Measurements from ENCODE around the gene ANKS1A. TPM values are rescaled to one million over a fixed set of nuclear protein-coding genes. Genes with fewer than 3 reads are reported as not detected.

ANKS1A gene
- polyA plus RNA-seq, 4 donors = 6.5 to 29.9 (median 10.8) TPM

DNA sequence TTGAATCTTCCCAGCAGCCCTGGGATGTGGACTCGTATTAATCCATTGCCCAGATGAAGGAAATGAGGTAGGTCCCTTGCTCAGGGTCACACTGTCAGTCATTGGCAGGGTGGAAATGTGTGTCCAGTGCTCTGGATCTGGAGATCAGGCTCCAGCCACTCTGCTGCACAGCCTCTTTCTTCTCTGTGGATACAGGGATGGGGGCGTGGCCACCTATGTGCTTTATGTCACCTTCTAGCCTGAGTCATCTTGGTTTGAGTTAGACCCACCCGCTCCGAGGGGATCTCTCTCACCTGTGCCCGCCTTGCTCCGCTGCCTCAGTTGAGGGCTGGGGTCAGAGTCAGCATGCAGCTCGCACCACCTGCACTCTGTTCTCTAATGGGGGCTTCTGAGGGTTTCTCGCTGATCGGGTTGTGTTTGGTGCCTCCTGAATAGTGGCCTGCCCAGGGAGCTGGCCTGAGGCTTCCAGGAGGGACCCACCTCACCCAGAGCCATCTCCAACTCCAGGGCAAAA is 172.1 kb downstream of the ANKS1A start:
- Histone ChIP-seq H3K9me3 (ENCODE audit: control insufficient read depth in 2 of 2, insufficient read depth in 1 of 2, low read depth in 1 of 2, low read length in 1 of 2) (no peaks in the 10 kb centered on the region), H3K27ac (ENCODE audit: low read depth in 1 of 3, low read length in 2 of 3) (no peak overlapping the region), H3K27me3 (ENCODE audit: control insufficient read depth in 3 of 3, insufficient read depth in 3 of 3, low read length in 3 of 3) (no peaks in the 10 kb centered on the region), H3K36me3 (ENCODE audit: control insufficient read depth in 3 of 3, insufficient read depth in 2 of 3, low read depth in 1 of 3, low read length in 3 of 3) (peaks cover 14 to 94% (median 21%) of the 10 kb centered on the region in 3 donors), H3K4me3 (ENCODE audit: low read depth in 1 of 3, low read length in 3 of 3) (no peak overlapping the region), H3K4me1 (ENCODE audit: control insufficient read depth in 3 of 3, insufficient read depth in 2 of 3, low read depth in 1 of 3, low read length in 2 of 3) (no peaks in the 10 kb centered on the region)
- WGBS, 3 donors = 94 to 96% (median 96%) methylated on average over 9 of the region's 9 CpGs
- DNase-seq (peak in 1 of 2 donors; percentile 18), FAIRE-seq (no peak)

DNA sequence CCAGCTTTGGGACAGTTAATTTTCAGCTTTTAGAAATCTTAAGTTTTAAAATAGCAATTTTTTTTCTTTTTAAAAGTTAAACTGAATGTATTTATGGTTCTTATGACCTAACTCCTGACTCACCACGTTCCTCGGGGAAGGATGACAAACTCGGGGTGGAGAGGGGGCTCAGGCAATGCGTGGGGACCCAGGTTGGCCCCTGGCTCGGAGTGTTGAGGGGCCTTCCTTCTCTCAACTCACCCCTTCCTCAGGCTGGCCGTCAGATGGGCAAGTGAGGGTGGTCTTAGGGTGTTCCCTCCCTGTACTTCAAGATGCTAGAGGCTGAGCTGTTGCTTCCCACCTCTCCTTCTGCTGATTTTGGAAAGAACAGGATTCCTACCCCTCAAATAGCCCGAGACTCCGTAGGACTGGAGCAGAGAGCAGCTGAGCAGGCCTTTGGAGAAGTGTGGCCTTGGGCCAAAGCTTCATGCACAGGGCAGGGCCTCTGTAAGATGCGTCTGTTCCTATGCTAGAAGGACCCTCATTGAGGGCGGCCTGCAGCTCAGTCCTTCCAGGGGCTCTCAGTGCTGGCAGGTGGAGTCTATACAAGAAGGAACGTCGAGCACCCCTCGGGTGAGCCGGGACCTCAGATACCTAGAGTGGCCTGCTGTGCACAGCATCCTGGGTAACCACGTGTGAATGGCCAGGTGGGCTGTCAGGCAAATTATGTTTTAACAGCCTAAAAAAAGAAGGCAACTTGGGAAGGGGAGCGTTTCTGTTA is 172.8 kb downstream of the ANKS1A start:
- H3K9me3 ChIP-seq (ENCODE audit: control insufficient read depth in 2 of 2, insufficient read depth in 1 of 2, low read depth in 1 of 2, low read length in 1 of 2) = no peaks in the 10 kb centered on the region
- H3K27me3 ChIP-seq (ENCODE audit: control insufficient read depth in 3 of 3, insufficient read depth in 3 of 3, low read length in 3 of 3) = no peaks in the 10 kb centered on the region
- no peak for DNase-seq
- peaks cover 14 to 94% (median 21%) of the 10 kb centered on the region in 3 donors for H3K36me3 ChIP-seq (ENCODE audit: control insufficient read depth in 3 of 3, insufficient read depth in 2 of 3, low read depth in 1 of 3, low read length in 3 of 3)
- FAIRE-seq = no peak
- no peak overlapping the region for H3K4me3 ChIP-seq (ENCODE audit: low read depth in 1 of 3, low read length in 3 of 3)
- H3K27ac ChIP-seq (ENCODE audit: low read depth in 1 of 3, low read length in 2 of 3) = no peak overlapping the region
- no peaks in the 10 kb centered on the region for H3K4me1 ChIP-seq (ENCODE audit: control insufficient read depth in 3 of 3, insufficient read depth in 2 of 3, low read depth in 1 of 3, low read length in 2 of 3)
- 91 to 96% (median 92%) methylated on average over 16 of the region's 16 CpGs for WGBS, 3 donors

DNA sequence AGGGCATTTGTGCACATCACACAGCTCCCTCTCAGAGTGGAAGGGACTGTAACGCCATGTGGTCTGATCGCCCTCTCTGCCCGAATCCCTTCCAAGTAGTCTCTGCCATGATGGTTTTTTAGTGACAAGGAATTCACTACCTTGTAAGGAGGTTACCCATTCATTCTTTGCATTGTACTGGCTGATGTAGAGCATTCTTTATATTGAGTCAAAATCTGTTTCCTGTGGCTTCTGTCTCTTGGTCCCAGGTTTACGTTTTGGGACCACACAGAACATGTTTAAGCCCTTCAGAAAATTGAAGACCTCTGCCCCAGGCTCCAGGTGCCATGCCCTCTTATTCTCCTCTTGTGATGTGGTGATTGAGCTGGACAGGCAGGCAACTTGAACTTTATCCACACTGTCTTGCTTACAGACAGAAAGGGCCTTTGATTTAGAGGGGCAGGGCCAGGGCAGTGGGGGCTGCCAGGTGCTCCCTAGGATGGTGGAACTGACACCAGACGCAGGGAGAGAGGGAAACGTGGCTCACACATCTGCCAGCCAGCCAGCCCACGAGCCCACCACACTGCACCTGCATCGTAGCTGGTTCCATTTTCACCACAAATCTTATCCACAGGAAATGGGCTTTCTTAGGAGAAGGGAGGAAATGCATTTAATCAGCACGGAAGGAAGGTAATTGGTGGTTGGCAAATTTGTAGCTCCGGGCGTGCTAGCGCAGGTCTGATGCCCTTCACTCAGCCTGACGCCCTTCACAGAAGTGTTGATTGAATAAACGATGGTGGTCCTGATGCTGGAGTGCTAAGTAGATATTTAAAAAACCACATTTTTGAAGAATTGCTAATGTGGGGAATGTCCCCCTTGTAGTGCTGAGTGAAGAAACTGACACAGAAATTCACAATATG is 173.9 kb downstream of the ANKS1A start:
- no peaks in the 10 kb centered on the region for H3K4me1 ChIP-seq (ENCODE audit: control insufficient read depth in 3 of 3, insufficient read depth in 2 of 3, low read depth in 1 of 3, low read length in 2 of 3)
- no peaks in the 10 kb centered on the region for H3K27me3 ChIP-seq (ENCODE audit: control insufficient read depth in 3 of 3, insufficient read depth in 3 of 3, low read length in 3 of 3)
- H3K36me3 ChIP-seq (ENCODE audit: control insufficient read depth in 3 of 3, insufficient read depth in 2 of 3, low read depth in 1 of 3, low read length in 3 of 3) = peaks cover 14 to 92% (median 17%) of the 10 kb centered on the region in 3 donors
- FAIRE-seq = no peak
- no peak overlapping the region for H3K4me3 ChIP-seq (ENCODE audit: low read depth in 1 of 3, low read length in 3 of 3)
- WGBS, 3 donors = 75 to 89% (median 83%) methylated on average over 14 of the region's 14 CpGs
- H3K27ac ChIP-seq (ENCODE audit: low read depth in 1 of 3, low read length in 2 of 3) = no peak overlapping the region
- DNase-seq = no peak
- H3K9me3 ChIP-seq (ENCODE audit: control insufficient read depth in 2 of 2, insufficient read depth in 1 of 2, low read depth in 1 of 2, low read length in 1 of 2) = no peaks in the 10 kb centered on the region

DNA sequence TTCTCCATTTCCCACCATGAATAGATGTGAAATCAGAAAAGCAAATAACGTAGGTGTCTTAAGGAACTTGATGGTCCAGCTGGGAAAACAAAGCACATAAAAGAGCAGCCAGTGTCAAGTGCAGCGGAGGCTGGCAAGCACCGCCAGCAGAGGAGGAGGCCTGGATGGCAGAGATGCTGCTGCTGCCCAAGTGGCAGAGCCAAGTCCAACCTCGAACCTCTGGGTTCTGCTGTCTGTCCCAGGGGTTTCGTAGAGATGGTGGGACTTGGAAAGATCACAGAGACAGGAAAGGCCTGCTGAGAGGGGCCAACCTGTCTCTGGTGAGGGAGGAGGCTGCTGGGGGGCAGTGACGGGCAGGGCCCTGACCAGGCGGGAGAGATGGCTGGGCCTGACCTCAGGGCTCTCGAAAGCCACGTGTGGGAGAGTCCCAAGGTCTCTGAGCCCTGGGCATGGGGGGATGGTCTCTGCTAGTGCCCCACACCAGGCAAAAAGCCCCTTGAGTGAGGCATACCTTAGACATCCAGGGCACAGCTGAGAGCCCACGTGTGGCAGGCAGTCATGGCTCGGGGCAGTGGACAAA is 174.7 kb downstream of the ANKS1A start:
- Histone ChIP-seq H3K9me3 (ENCODE audit: control insufficient read depth in 2 of 2, insufficient read depth in 1 of 2, low read depth in 1 of 2, low read length in 1 of 2) (no peaks in the 10 kb centered on the region), H3K36me3 (ENCODE audit: control insufficient read depth in 3 of 3, insufficient read depth in 2 of 3, low read depth in 1 of 3, low read length in 3 of 3) (peaks cover 13 to 93% (median 17%) of the 10 kb centered on the region in 3 donors), H3K4me3 (ENCODE audit: low read depth in 1 of 3, low read length in 3 of 3) (no peak overlapping the region), H3K27me3 (ENCODE audit: control insufficient read depth in 3 of 3, insufficient read depth in 3 of 3, low read length in 3 of 3) (no peaks in the 10 kb centered on the region), H3K27ac (ENCODE audit: low read depth in 1 of 3, low read length in 2 of 3) (no peak overlapping the region), H3K4me1 (ENCODE audit: control insufficient read depth in 3 of 3, insufficient read depth in 2 of 3, low read depth in 1 of 3, low read length in 2 of 3) (no peaks in the 10 kb centered on the region)
- no peak for DNase-seq
- WGBS, 3 donors = 83 to 91% (median 85%) methylated on average over 11 of the region's 11 CpGs
- FAIRE-seq = no peak

DNA sequence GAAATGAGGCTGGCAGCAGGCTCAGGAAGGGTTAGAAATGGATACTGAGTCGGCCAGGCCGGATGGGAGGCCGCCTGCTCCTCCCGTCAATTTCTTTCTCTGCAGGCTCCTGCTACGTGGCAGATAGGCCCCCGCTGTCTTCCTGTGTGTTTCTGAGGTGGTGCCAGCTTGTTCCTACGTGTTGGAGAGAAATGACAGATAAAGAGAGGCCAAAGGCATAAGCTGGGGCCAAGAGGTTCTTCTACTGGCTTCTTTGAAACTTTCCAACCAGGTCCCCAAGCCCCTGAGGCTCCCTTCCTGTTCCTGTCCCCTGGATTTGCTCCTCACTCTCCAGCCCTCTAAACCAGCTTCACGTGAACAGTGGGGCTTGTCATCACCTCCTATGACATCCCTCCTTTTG is 175.2 kb downstream of the ANKS1A start:
- Histone ChIP-seq H3K27ac (ENCODE audit: low read depth in 1 of 3, low read length in 2 of 3) (no peak overlapping the region), H3K9me3 (ENCODE audit: control insufficient read depth in 2 of 2, insufficient read depth in 1 of 2, low read depth in 1 of 2, low read length in 1 of 2) (no peaks in the 10 kb centered on the region), H3K36me3 (ENCODE audit: control insufficient read depth in 3 of 3, insufficient read depth in 2 of 3, low read depth in 1 of 3, low read length in 3 of 3) (peaks cover 10 to 93% (median 17%) of the 10 kb centered on the region in 3 donors), H3K27me3 (ENCODE audit: control insufficient read depth in 3 of 3, insufficient read depth in 3 of 3, low read length in 3 of 3) (no peaks in the 10 kb centered on the region), H3K4me1 (ENCODE audit: control insufficient read depth in 3 of 3, insufficient read depth in 2 of 3, low read depth in 1 of 3, low read length in 2 of 3) (no peaks in the 10 kb centered on the region), H3K4me3 (ENCODE audit: low read depth in 1 of 3, low read length in 3 of 3) (no peak overlapping the region)
- DNase-seq = no peak
- FAIRE-seq = no peak
- 78 to 89% (median 79%) methylated on average over 8 of the region's 8 CpGs for WGBS, 3 donors

DNA sequence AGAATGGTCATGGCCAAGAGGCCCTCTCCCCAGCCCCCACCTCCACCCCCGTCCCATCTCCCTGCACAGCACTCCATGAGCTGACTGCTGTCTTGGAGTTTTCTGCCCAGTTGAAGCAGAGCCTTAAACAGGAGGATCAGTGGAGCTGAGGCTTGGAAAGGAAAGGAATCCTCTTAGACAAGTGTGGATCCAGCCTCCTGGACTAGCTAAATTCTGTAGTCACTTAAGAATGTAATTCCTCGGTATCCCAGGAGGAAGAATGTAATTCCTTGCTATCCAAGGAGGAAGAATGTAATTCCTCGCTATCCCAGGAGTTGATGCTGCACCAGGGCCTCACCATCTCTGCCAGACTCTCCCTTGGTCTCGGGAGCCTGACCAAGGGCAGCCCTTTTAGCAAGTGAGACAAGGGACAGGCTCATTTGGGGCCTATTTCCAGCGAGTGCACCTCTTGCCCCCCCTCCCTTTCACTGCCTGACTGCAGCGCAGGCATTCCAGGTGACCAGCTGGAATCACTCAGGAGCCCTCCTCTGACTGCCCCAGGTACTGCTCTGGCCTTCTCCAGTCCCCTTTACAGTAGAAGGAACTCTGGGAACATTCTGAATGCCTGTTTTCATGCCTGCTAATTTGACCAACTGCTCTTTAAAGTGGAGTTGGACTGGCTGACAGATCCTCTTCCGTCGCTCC is 175.8 kb downstream of the ANKS1A start:
- WGBS, 3 donors = 81 to 91% (median 90%) methylated on average over 8 of the region's 8 CpGs
- H3K4me3 ChIP-seq (ENCODE audit: low read depth in 1 of 3, low read length in 3 of 3) = no peak overlapping the region
- peaks cover 10 to 87% (median 17%) of the 10 kb centered on the region in 3 donors for H3K36me3 ChIP-seq (ENCODE audit: control insufficient read depth in 3 of 3, insufficient read depth in 2 of 3, low read depth in 1 of 3, low read length in 3 of 3)
- DNase-seq = no peak
- H3K27ac ChIP-seq (ENCODE audit: low read depth in 1 of 3, low read length in 2 of 3) = no peak overlapping the region
- no peaks in the 10 kb centered on the region for H3K9me3 ChIP-seq (ENCODE audit: control insufficient read depth in 2 of 2, insufficient read depth in 1 of 2, low read depth in 1 of 2, low read length in 1 of 2)
- FAIRE-seq = no peak
- no peaks in the 10 kb centered on the region for H3K27me3 ChIP-seq (ENCODE audit: control insufficient read depth in 3 of 3, insufficient read depth in 3 of 3, low read length in 3 of 3)
- no peaks in the 10 kb centered on the region for H3K4me1 ChIP-seq (ENCODE audit: control insufficient read depth in 3 of 3, insufficient read depth in 2 of 3, low read depth in 1 of 3, low read length in 2 of 3)

DNA sequence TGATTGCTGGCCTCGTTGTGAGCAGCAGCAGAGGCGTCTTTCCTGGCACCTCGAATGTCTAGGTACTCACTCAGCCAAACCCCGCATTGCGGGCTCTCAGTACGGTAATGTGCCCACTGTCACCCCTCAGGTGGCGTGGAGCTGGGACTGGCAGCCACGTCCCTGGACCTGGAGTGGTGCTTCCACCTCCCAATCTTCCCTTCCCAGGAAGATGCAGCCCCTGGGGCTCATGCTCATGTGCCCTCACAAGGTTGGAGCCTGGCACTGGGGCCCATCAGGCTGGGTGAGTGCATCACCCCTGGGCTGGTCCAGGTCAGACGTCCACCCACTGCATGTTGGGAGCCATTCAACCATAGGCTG is 176.4 kb downstream of the ANKS1A start:
- FAIRE-seq = no peak
- H3K27me3 ChIP-seq (ENCODE audit: control insufficient read depth in 3 of 3, insufficient read depth in 3 of 3, low read length in 3 of 3) = no peaks in the 10 kb centered on the region
- peaks cover 9 to 83% (median 13%) of the 10 kb centered on the region in 3 donors for H3K36me3 ChIP-seq (ENCODE audit: control insufficient read depth in 3 of 3, insufficient read depth in 2 of 3, low read depth in 1 of 3, low read length in 3 of 3)
- no peak overlapping the region for H3K27ac ChIP-seq (ENCODE audit: low read depth in 1 of 3, low read length in 2 of 3)
- no peaks in the 10 kb centered on the region for H3K9me3 ChIP-seq (ENCODE audit: control insufficient read depth in 2 of 2, insufficient read depth in 1 of 2, low read depth in 1 of 2, low read length in 1 of 2)
- H3K4me3 ChIP-seq (ENCODE audit: low read depth in 1 of 3, low read length in 3 of 3) = no peak overlapping the region
- no peaks in the 10 kb centered on the region for H3K4me1 ChIP-seq (ENCODE audit: control insufficient read depth in 3 of 3, insufficient read depth in 2 of 3, low read depth in 1 of 3, low read length in 2 of 3)
- DNase-seq = no peak
- 93 to 94% (median 94%) methylated on average over 9 of the region's 9 CpGs for WGBS, 3 donors

DNA sequence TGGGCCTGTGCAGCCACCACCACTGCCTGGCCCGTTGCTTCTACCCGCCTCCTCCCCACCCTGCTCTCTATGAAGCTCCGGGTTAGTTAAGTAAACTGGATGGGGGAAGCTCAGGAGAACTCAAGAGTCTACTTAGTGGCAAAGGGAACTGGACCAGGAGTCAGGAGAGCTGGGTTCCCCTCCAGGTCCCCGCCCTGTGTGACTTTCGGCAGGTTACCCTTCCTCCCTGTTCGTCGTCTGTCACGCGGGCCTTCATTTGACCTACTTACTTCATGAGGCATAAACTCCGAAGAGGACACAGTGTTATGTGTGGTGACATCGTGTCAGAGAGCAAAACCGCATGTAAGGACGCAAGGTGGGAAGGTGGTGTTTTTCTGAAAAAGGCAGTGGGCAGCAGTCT is 176.8 kb downstream of the ANKS1A start:
- DNase-seq = no peak
- Histone ChIP-seq H3K9me3 (ENCODE audit: control insufficient read depth in 2 of 2, insufficient read depth in 1 of 2, low read depth in 1 of 2, low read length in 1 of 2) (no peaks in the 10 kb centered on the region), H3K4me1 (ENCODE audit: control insufficient read depth in 3 of 3, insufficient read depth in 2 of 3, low read depth in 1 of 3, low read length in 2 of 3) (no peaks in the 10 kb centered on the region), H3K4me3 (ENCODE audit: low read depth in 1 of 3, low read length in 3 of 3) (no peak overlapping the region), H3K27me3 (ENCODE audit: control insufficient read depth in 3 of 3, insufficient read depth in 3 of 3, low read length in 3 of 3) (no peaks in the 10 kb centered on the region), H3K36me3 (ENCODE audit: control insufficient read depth in 3 of 3, insufficient read depth in 2 of 3, low read depth in 1 of 3, low read length in 3 of 3) (peaks cover 5 to 79% (median 9%) of the 10 kb centered on the region in 3 donors), H3K27ac (ENCODE audit: low read depth in 1 of 3, low read length in 2 of 3) (no peak overlapping the region)
- no peak for FAIRE-seq
- 85 to 86% (median 85%) methylated on average over 13 of the region's 13 CpGs for WGBS, 3 donors
